ENCODE measurements around the gene MTUS2. TPM values are rescaled to one million over a fixed set of nuclear protein-coding genes. Genes with fewer than 3 reads are reported as not detected.

The MTUS2 gene
- total RNA-seq, 1 experiment from 2014 or later, result 1.7 TPM

DNA sequence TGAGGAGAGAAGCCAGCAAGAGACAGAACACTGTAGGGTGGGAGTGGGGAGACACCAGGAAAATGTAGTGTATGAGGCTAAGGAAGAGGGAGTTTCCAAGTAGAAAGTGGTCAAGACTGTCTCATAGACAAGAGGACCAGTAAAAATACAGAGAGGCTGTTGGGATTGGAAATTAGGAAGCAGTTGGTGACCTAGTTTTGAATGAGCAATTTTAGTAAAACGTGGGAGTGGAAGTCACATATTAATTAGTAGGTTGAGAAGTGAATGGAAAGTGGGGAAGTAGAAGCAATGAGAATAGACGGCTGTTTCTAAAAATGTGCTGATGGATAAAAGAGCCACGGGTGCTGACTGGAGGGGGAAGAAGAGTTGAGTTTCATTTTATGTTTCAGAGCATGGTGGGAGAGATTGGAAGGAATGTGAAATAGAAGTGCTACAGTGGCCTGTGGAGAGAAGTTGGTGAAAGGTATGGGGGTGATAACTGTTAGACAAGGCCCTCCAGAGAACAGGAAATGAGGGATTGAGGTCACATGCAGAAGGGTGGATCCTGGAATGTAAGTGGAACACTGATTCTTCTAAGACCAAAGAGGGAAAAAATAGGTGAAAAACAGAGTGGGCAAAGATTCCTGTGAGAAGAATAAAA is 247.3 kb downstream of the MTUS2 start:
- Histone ChIP-seq H3K27me3 (replicated peaks; ENCODE audit: control insufficient read depth, insufficient read depth, low read length) (no peaks in the 10 kb centered on the region), H3K4me3 (ENCODE audit: low read depth, low read length) (no peak overlapping the region), H3K9me3 (no peaks in the 10 kb centered on the region), H3K36me3 (ENCODE audit: control insufficient read depth, insufficient read depth, low read length) (no peaks in the 10 kb centered on the region), H3K4me1 (no peaks in the 10 kb centered on the region)
- H3K9me3 Mint-ChIP-seq (ENCODE audit: unreplicated experiment), result no peaks in the 10 kb centered on the region
- ChIA-PET CTCF (no interaction called here), POLR2A (no interaction called here)
- no peaks in the 10 kb centered on the region for H3K4me1 Mint-ChIP-seq (ENCODE audit: low read depth, unreplicated experiment)
- peaks cover 11% of the 10 kb centered on the region for H3K27me3 Mint-ChIP-seq (ENCODE audit: insufficient read depth, unreplicated experiment)
- TF ChIP-seq, protein P1, sequence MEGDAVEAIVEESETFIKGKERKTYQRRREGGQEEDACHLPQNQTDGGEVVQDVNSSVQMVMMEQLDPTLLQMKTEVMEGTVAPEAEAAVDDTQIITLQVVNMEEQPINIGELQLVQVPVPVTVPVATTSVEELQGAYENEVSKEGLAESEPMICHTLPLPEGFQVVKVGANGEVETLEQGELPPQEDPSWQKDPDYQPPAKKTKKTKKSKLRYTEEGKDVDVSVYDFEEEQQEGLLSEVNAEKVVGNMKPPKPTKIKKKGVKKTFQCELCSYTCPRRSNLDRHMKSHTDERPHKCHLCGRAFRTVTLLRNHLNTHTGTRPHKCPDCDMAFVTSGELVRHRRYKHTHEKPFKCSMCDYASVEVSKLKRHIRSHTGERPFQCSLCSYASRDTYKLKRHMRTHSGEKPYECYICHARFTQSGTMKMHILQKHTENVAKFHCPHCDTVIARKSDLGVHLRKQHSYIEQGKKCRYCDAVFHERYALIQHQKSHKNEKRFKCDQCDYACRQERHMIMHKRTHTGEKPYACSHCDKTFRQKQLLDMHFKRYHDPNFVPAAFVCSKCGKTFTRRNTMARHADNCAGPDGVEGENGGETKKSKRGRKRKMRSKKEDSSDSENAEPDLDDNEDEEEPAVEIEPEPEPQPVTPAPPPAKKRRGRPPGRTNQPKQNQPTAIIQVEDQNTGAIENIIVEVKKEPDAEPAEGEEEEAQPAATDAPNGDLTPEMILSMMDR (IDR thresholded peaks at IDR 0.05; ENCODE audit: insufficient read depth in 1 of 2, low read depth in 1 of 2, low read length in 1 of 2, severe bottlenecking in 1 of 2, unreplicated experiment in 1 of 2), result no peak
- no peak overlapping the region for H3K4me3 Mint-ChIP-seq (ENCODE audit: unreplicated experiment)
- no TSS peak for BruUV-seq (replicated peaks)
- H3K27ac Mint-ChIP-seq (ENCODE audit: unreplicated experiment), result no peak overlapping the region
- no peaks in the 10 kb centered on the region for H3K36me3 Mint-ChIP-seq (ENCODE audit: insufficient read depth, unreplicated experiment)
- intact Hi-C loops (cut with micrococcal nuclease; ENCODE audit: unreplicated experiment), result no loop called here
- no peak for DNase-seq

DNA sequence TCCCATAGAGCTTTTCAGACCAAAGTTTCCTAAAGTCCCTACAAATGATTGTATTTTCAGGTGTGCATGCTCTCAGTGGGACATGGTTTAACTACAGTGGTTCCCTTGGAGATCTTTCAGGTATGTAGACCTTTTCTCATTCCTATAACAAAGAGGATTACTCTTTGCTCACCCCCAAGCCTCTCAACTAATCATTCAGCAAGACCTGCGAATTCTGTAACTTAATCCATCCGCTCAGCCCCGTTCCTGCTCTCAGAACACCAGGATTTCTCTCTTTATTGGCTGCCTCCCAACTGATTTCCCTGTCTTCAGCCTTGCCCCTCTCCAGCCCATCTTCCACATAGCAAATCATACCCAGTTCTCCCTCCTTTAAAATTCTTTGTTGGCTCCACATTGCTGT is 253.6 kb downstream of the MTUS2 start:
- Histone ChIP-seq H3K36me3 (ENCODE audit: control insufficient read depth, insufficient read depth, low read length) (no peaks in the 10 kb centered on the region), H3K9me3 (no peaks in the 10 kb centered on the region), H3K4me1 (no peaks in the 10 kb centered on the region), H3K4me3 (ENCODE audit: low read depth, low read length) (no peak overlapping the region), H3K27me3 (replicated peaks; ENCODE audit: control insufficient read depth, insufficient read depth, low read length) (no peaks in the 10 kb centered on the region)
- H3K27me3 Mint-ChIP-seq (ENCODE audit: insufficient read depth, unreplicated experiment), result peaks cover 19% of the 10 kb centered on the region
- TF ChIP-seq, protein P1 (IDR thresholded peaks at IDR 0.05; ENCODE audit: insufficient read depth in 1 of 2, low read depth in 1 of 2, low read length in 1 of 2, severe bottlenecking in 1 of 2, unreplicated experiment in 1 of 2), result no peak
- H3K4me1 Mint-ChIP-seq (ENCODE audit: low read depth, unreplicated experiment), result no peaks in the 10 kb centered on the region
- BruUV-seq (replicated peaks), result no TSS peak
- ChIA-PET POLR2A (no interaction called here), CTCF (no interaction called here)
- intact Hi-C loops (cut with micrococcal nuclease; ENCODE audit: unreplicated experiment), result no loop called here
- H3K36me3 Mint-ChIP-seq (ENCODE audit: insufficient read depth, unreplicated experiment), result no peaks in the 10 kb centered on the region
- H3K27ac Mint-ChIP-seq (ENCODE audit: unreplicated experiment), result no peak overlapping the region
- H3K4me3 Mint-ChIP-seq (ENCODE audit: unreplicated experiment), result no peak overlapping the region
- no peak for DNase-seq
- H3K9me3 Mint-ChIP-seq (ENCODE audit: unreplicated experiment), result no peaks in the 10 kb centered on the region

DNA sequence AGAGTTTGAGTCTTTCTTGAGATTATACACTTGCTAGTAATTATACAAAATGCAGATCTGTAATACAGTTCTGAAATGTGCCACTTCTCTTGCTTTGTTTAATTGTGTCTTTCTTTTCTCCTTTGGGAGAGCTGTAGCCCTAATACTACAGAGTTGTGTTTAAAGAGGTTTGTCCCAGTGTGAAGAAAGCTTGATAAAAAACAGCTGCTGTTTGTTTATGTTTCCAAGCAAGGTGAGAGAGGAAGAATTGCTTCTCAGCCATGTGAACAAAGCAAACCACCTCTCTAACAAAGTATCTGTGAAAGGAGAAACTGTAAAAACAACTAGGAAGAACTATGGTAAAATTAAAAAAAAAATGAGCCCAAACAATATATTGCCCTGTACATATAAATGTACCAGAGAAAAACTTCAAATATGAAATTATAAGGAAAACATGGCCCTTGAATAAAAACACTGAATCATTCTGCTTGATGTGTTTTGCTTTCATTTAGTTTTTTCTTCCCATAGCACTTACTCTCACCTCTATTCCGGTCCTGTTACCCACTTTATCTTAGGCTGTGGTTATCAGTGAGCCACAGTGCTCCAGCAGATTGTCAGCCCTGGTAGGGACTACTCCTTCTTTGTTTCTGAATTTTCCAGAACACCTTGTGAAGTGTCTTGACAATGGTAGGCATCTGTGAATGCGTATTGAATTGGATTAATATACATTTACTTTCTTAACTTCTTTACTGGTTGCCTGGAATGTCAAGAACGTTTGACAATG is 257.1 kb downstream of the MTUS2 start:
- intact Hi-C loops (cut with micrococcal nuclease; ENCODE audit: unreplicated experiment), result no loop called here
- Histone ChIP-seq H3K36me3 (ENCODE audit: control insufficient read depth, insufficient read depth, low read length) (no peaks in the 10 kb centered on the region), H3K4me1 (no peaks in the 10 kb centered on the region), H3K27me3 (replicated peaks; ENCODE audit: control insufficient read depth, insufficient read depth, low read length) (no peaks in the 10 kb centered on the region), H3K4me3 (ENCODE audit: low read depth, low read length) (no peak overlapping the region), H3K9me3 (no peaks in the 10 kb centered on the region)
- no peak for DNase-seq
- Mint-ChIP-seq H3K4me3 (ENCODE audit: unreplicated experiment) (no peak overlapping the region), H3K36me3 (ENCODE audit: insufficient read depth, unreplicated experiment) (no peaks in the 10 kb centered on the region), H3K27ac (ENCODE audit: unreplicated experiment) (no peak overlapping the region), H3K27me3 (ENCODE audit: insufficient read depth, unreplicated experiment) (peaks cover 12% of the 10 kb centered on the region), H3K9me3 (ENCODE audit: unreplicated experiment) (no peaks in the 10 kb centered on the region), H3K4me1 (ENCODE audit: low read depth, unreplicated experiment) (no peaks in the 10 kb centered on the region)
- TF ChIP-seq, protein P1 (IDR thresholded peaks at IDR 0.05; ENCODE audit: insufficient read depth in 1 of 2, low read depth in 1 of 2, low read length in 1 of 2, severe bottlenecking in 1 of 2, unreplicated experiment in 1 of 2), result no peak
- BruUV-seq (replicated peaks), result no TSS peak
- POLR2A ChIA-PET, result no interaction called here
- CTCF ChIA-PET, result no interaction called here
